NCI-H524 treated with DMSO at 0.1 percent for 48 hours (cell line): ENCODE measurements around the gene ZNF17.

Experiments used
- DNase-seq: peaks from one replicate; lab custom pipeline; 2025; lab: John Stamatoyannopoulos, UW

Gene ZNF17

DNA sequence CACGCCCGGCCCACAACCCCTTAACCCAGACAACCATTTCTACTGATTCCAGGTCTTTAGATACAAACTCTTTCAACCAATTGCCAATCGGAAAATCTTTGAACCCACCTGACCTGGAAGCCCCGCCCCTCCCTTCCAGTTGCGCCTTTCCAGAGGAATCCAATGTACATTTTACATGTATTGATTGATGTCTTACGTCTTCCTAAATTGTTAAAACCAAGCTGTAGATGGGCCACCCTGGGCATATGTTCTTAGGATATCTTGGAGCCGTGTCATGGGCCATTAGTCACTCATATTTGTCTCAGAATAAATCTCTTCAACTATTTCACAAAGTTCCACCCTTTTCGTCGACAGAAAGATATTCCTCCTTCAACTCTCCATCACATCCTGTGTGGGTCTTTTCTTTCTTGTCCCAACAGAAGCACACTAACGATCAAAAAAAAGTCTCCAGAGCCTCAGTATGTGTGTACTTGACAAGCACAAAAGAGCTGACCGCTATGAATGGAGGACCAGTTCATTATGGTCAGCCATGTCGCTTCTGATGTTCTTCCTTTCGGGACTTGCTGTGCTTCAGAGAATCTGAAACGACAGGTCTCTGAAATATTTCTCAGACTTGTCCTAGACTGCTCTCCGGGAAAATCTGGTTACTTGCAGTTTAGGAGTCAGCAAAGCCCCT is 23.6 kb downstream of the ZNF17 start:
- no peak for DNase-seq

DNA sequence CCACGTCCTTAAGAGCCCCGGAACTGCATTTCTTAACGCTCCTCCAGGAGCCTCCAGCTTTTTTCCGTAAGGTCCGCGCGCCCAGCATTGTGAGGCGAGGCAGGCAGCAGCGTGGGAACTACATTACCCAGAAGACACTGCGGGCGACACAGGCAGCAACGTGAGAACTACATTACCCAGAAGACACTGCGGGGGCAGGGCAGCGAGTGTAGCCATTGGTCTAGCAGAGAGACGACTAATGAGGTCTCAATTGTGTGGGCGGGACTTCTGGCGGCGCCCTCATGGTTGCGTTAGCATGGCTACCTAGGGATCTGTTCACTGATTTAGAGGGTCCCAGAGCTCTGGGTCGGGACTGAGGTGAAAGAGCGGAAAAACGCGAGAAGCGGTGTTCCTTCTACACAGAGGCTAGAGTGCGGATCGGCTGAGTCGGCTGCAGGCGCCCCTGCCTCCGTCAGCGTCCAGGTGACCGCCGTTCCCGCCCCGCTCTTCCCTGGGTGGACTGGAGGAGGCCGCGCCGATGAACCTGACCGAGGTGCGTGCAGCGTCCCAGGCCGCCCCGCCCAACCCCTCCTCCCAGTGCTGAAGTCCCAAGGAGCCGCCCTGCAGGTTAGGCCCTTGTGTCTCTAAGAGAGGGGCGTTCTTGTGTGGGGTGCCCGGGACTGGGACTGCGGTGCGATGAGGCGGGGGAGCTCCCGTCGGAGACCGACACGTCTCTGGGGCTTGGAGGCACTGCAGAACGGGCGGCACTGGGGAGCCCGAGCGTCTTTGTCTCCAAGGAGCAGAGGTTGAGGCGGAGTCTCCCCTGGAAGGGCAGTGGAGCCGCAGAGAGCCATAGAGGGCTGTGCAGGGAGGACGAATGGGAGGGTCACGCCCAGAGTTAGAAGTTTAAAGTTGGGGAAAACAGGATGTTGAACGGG is 24.4 kb downstream of the ZNF17 start, which contains the start of gene ZNF749:
Gene ZNF749 (plus strand): TSS at position 264 of the 917 bp plus-strand sequence. CDS start 254 bp downstream, at position 518.
- DNase-seq: peak; percentile 96

DNA sequence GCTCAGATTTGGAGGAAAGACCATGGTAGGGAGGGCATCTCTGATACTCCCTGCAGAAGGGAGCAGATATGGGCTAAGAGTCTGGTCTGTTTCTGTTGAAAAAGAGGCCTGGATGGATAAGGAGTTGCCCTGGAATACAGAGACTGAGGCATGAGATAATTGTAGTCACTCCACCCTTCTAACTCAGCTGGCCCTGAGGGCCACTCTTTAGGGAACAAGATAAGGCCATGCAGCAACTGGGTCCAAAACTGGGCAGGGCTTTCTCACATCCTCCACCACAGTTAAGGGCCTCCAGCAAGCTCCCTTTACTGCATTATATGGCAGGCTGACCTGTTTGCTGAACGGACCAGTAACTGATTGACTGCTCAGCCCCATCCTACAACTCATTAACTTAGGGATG is 25.5 kb downstream of the ZNF17 start:
- DNase-seq: no peak

DNA sequence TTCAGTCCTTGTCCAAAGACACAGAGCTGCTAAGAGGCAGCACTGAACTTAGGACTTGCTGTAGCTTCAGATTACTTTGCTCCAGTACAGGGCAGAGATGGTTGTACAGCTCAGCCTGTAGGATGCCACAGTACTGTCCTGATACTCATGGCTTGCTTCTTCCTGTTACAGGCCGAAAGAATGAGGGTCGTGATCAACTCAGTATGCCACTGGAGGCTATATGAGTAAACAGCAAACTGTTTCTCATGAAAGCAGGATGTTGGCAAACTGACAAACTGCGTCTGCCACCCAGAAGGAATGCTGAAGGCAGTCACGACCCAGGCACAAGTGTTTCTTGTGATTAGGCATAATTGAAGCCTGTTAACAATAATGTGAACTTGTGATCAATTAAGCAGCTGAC is 27.0 kb downstream of the ZNF17 start:
- no peak for DNase-seq

DNA sequence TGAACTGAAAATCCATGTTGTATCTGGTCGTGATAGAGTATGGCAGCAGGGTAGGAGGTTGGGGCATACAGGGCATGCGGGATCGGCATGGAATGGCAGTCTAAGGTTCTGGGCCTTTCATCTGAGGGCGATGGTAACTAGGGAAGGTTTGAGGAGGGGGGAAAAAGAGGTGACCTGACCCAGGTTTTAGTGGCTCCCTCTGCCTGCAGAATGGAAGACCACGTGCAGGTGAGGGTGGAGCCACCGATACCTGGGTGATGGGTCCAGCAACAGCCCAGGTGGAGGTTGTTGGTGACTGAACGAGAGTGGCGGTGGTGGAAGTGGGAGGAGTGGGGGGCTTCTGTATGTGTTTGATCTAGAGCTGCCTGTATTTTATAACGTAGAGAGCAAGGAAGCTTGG is 28.0 kb downstream of the ZNF17 start:
- no peak for DNase-seq

DNA sequence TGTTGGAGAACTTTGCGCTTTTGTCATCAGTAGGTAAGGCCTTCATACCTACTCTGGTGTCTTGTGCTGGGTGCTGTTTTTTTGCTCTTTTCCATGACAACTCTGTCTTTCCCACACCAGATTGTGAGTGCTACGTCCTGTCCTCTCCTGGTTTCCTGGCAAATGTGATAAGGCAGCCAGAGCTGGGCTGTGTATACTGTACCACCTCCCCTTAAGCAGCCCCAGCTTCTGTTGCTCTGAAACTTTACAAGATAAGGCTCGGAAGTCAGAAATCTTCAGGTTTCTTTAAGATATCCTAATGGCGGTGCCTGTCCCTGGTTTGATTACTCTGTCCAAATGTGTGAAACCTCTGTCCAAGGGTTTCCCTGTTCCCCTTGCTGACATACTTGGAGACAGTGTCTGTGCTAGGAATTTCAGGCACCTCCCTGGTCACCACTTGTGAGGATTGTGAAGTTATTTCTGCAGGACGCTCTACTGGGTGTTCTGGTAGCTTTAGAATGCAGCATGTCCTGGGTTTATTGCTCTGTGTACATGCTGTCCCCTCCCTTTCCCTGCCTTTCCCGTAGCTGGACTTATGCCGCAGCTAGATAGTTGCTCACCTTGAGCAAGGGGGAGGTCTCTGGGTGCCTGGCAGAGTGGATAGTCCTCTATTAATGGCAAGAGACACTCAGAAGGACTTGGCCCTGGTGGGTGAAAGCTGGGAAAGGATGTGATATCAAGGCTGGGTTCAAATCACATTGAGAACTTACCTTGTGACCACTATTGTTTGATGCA is 31.2 kb downstream of the ZNF17 start:
- no peak for DNase-seq

DNA sequence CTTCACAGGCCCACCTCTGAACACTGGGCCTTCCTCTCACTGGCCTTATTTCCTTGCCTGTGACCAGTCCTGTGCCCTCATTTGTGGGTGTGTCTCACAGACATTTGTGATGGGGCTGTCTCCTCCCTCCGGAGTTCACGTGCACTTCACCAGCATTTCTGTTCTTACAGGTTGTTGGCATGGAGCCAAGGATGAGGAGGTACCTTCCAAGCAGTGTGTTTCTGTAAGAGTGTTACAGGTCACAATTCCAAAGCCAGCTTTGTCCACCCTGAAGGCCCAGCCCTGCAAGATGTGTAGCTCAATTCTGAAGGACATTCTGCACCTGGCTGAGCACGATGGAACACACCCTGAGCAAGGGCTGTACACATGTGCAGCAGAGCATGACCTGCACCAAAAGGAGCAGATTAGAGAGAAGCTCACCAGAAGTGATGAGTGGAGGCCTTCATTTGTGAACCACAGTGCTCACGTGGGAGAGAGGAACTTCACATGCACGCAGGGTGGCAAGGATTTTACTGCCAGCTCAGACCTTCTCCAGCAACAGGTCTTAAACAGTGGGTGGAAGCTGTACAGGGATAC is 32.2 kb downstream of the ZNF17 start:
- no peak for DNase-seq

DNA sequence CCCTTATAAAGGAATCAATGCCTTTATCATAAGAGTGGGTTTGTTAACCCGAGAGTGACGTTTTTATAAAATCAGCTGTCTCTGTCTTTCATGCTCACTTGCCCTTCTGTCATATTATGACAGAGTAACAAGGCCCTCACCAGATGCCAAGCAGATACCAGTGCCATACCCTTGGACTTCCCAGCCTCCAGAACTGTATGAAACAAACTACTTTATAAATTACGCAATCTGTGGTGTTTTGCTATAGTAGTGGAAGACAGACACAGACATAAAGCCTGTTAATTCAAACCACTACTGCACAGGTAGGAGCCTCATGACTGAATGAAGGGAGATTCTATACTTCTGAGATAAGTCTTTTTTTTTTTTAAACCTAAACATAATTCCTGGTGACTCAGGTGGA is 41.3 kb downstream of the ZNF17 start:
- no peak for DNase-seq

DNA sequence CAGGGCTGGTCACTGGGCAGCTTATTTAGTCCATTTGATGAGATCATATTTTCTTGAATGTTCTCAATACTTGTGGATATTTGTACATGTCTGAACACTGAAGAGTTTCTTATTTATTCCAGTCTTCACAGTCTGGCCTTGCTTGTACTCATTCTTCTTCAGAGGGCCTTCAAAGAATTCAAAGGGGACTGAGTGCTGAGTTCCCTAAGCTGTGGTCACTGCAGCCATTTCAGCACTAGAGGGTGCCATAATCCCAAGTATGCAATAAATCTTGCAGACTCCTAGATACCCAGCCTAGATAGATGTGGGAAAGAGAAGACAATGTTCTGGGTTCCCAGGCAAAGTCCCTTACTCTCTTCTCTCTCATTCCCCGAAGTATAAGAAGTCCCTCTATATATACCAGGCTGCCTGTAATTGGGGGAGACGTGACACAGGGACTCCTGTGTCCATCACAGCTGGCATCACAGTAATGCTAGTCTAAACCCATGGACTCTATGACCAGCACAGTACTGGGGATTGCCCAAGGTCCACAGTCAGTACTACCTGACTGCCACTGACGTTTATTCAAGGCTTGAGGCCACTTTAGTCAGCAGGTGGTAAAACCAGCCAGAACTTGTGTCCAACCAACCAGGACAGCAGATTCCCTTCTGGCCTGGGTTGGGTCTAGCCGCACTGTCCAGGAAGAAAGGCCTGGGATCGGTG is 54.9 kb downstream of the ZNF17 start:
- no peak for DNase-seq

DNA sequence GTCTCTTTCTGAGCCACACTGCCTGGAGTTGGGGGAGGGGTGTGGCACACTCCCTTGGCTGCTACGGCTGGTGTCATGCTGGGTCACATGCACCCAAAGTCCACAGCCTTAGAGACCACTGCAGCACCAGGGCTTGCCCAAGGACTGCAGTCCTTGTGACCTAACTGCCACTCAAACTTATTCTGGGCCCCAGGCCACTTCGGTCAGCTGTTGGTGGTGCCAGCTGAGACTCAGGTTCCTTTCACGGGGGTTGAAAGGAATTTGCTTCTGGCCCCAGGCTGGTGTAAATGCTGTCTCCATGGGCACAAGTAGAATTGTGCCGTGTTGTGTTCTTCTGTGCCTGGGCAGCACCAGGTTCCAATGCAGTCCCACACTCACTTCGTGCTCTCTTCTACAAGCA is 55.5 kb downstream of the ZNF17 start:
- DNase-seq: no peak
